K562 (cell line): ENCODE data around the gene MBP. TPM values are rescaled to one million over a fixed set of nuclear protein-coding genes. Genes with fewer than 3 reads are reported as not detected.

Experiments
- ATAC-seq: fragments of 200-7000 bp; cut with Tn5 transposase; 3 replicates; pipeline ENCODE4 v1.9.1; 2020; ENCODE audit warnings: moderate library complexity
- BruUV-seq: library from RNA; stranded (reverse); fragments of 400-500 nt; replicated peaks from 2 replicates; lab custom pipeline; 2021; lab: Mats Ljungman, UMichigan
- CTCF ChIA-PET: fragments of 300-600 bp; formaldehyde crosslinking; extraction: SDS; loops from one replicate; lab custom pipeline; 2021; ENCODE audit warnings: low intra/inter-chr PET ratio; lab: Yijun Ruan, JAX
- POLR2A ChIA-PET: fragments of 300-600, 350-650 bp; sonication (Branson Sonifier 250); formaldehyde crosslinking; extraction: SDS; loops from one replicate; lab custom pipeline; 2021; ENCODE audit warnings: antibody characterized with exemption, inconsistent platforms; lab: Yijun Ruan, JAX
- DNase-seq, 4 experiments: peaks; one replicate each; pipeline versions ENCODE4 v3.0.0 to v3.0.0-alpha.2; 2011 to 2018; ENCODE audit warnings: low spot score in 3 of 4, mixed read lengths in 3 of 4; ENCODE audit errors: extremely low read depth in 1 of 4
- FAIRE-seq: peaks from 2 replicates; lab custom pipeline; 2011; peaks lifted over from hg19 to GRCh38; lab: Jason Lieb, UNC
- H2AFZ ChIP-seq: 2 replicates; pipeline ENCODE4 v1.6.0; 2011; ENCODE audit warnings: low read depth, low read length, control low read depth, inconsistent platforms
- H3K27ac ChIP-seq: fragments of 200-600 bp; 3 replicates; pipeline ENCODE4 v1.8.0; 2011; ENCODE audit warnings: low read depth, mild to moderate bottlenecking, control low read depth, inconsistent platforms, low read length, moderate library complexity, mixed read lengths; ENCODE audit errors: extremely low read depth
- H3K27me3 ChIP-seq, 2 experiments: fragments of 300-600 bp in 1 of 2; 2 replicates in 1 of 2; 3 replicates in 1 of 2; pipeline versions ENCODE4 v1.6.0 to v1.8.0; 2011; ENCODE audit warnings: inconsistent platforms in 2 of 2, low read length in 2 of 2, mild to moderate bottlenecking in 1 of 2, mixed read lengths in 1 of 2, moderate library complexity in 1 of 2; ENCODE audit not compliant: control insufficient read depth in 2 of 2, insufficient read depth in 2 of 2
- H3K36me3 ChIP-seq: fragments of 300-600 bp; 3 replicates; pipeline ENCODE4 v1.8.0; 2011; ENCODE audit warnings: mild to moderate bottlenecking, low read length, inconsistent platforms; ENCODE audit not compliant: control insufficient read depth, insufficient read depth
- H3K4me1 ChIP-seq, 2 experiments: fragments of 200-600 bp in 1 of 2; replicated peaks in 1 of 2; 2 replicates in 1 of 2; 3 replicates in 1 of 2; pipeline versions ENCODE4 v1.5.1 to v1.8.0; 2011; ENCODE audit warnings: inconsistent platforms in 2 of 2, low read length in 2 of 2, mild to moderate bottlenecking in 1 of 2, mixed read lengths in 1 of 2, moderate library complexity in 1 of 2; ENCODE audit not compliant: control insufficient read depth in 2 of 2, insufficient read depth in 2 of 2
- H3K4me2 ChIP-seq: 2 replicates; pipeline ENCODE4 v1.6.1; 2011; ENCODE audit warnings: low read length, control low read depth, inconsistent platforms, mixed read lengths; ENCODE audit not compliant: insufficient read depth
- H3K4me3 ChIP-seq: fragments of 200-600 bp; sonication (generic), shearing (Covaris generic); 2 replicates; pipeline ENCODE4 v1.5.1; 2016; ENCODE audit warnings: control low read depth, inconsistent platforms
- H3K79me2 ChIP-seq: fragments of 200-600 bp; 3 replicates; pipeline ENCODE4 v1.8.0; 2011; ENCODE audit warnings: low read length, inconsistent platforms; ENCODE audit not compliant: control insufficient read depth, insufficient read depth
- H3K9ac ChIP-seq, 2 experiments: 2 replicates each; pipeline versions ENCODE4 v1.6.0 to v1.6.1; 2011; ENCODE audit warnings: low read depth in 2 of 2, low read length in 2 of 2, control low read depth in 1 of 2, inconsistent platforms in 1 of 2, mild to moderate bottlenecking in 1 of 2, mixed read lengths in 1 of 2; ENCODE audit not compliant: insufficient read depth in 1 of 2
- H3K9me1 ChIP-seq: one replicate; pipeline ENCODE4 v1.6.0; 2011; ENCODE audit warnings: inconsistent platforms, mild to moderate bottlenecking, low read length, moderate library complexity; ENCODE audit not compliant: control insufficient read depth, insufficient read depth
- H3K9me3 ChIP-seq: replicated peaks from 2 replicates; pipeline ENCODE4 v1.5.1; 2011; ENCODE audit warnings: low read depth, low read length, inconsistent platforms; ENCODE audit not compliant: control insufficient read depth, insufficient read depth
- H4K20me1 ChIP-seq: replicated peaks from 2 replicates; pipeline ENCODE4 v1.6.1; 2011; ENCODE audit warnings: low read length, inconsistent platforms, mixed read lengths; ENCODE audit not compliant: control insufficient read depth, insufficient read depth
- ASH1L ChIP-seq: fragments of 450-650 bp; IDR thresholded peaks from 2 replicates; pipeline ENCODE4 v1.6.1; 2018; ENCODE audit warnings: borderline replicate concordance, mild to moderate bottlenecking, low read depth; ENCODE audit not compliant: partially characterized antibody
- ATF2 ChIP-seq: sonication (generic); formaldehyde crosslinking; IDR thresholded peaks from 2 replicates; pipeline ENCODE4 v1.8.1; 2022; ENCODE audit warnings: missing genetic modification reagents
- CHD2 ChIP-seq: IDR thresholded peaks from 2 replicates; pipeline ENCODE4 v1.6.1; 2011; ENCODE audit warnings: low read depth, low read length
- ELF2 ChIP-seq: fragments of 250-450 bp; sonication (Bioruptor Pico); IDR thresholded peaks from 2 replicates; pipeline ENCODE4 v1.5.0; 2021; ENCODE audit warnings: mild to moderate bottlenecking
- EWSR1 ChIP-seq: fragments of 450-650 bp; IDR thresholded peaks from 2 replicates; pipeline ENCODE4 v1.6.1; 2018; ENCODE audit warnings: borderline replicate concordance, mild to moderate bottlenecking, low read depth, moderate library complexity; ENCODE audit not compliant: partially characterized antibody
- HDAC8 ChIP-seq: fragments of 450-650 bp; IDR thresholded peaks from 2 replicates; pipeline ENCODE4 v1.6.1; 2016; ENCODE audit warnings: mild to moderate bottlenecking, missing genetic modification characterization, moderate library complexity, missing compliant biosample characterization
- HEY1 ChIP-seq: fragments of 250-450 bp; sonication (Bioruptor Pico); IDR thresholded peaks from 2 replicates; pipeline ENCODE4 v1.5.0; 2020; ENCODE audit warnings: mild to moderate bottlenecking, moderate library complexity, borderline replicate concordance
- ILF3 ChIP-seq: fragments of 450-650 bp; IDR thresholded peaks from 2 replicates; pipeline ENCODE4 v1.6.1; 2018; ENCODE audit warnings: antibody characterized with exemption, mild to moderate bottlenecking, moderate library complexity, borderline replicate concordance
- POLR2A ChIP-seq: fragments of 450-650 bp; conservative IDR thresholded peaks from 2 replicates; pipeline ENCODE4 v1.6.1; 2016
- RFX1 ChIP-seq: fragments of 450-650 bp; IDR thresholded peaks from 2 replicates; pipeline ENCODE4 v1.6.1; 2016; ENCODE audit warnings: mild to moderate bottlenecking, moderate library complexity
- SMAD3 ChIP-seq: fragments of 450-650 bp; formaldehyde crosslinking; conservative IDR thresholded peaks from 2 replicates; pipeline ENCODE4 v1.4.0; 2020; ENCODE audit warnings: mild to moderate bottlenecking
- SP2 ChIP-seq: IDR thresholded peaks from 2 replicates; pipeline ENCODE4 v1.6.1; 2011; ENCODE audit warnings: mild to moderate bottlenecking, low read depth, low read length, moderate library complexity; ENCODE audit not compliant: poor library complexity, severe bottlenecking; ENCODE audit errors: extremely low read depth
- SRF ChIP-seq, 2 experiments: fragments of 250-450, 450-650 bp in 1 of 2; sonication (Bioruptor Pico) in 1 of 2; sonication (generic) in 1 of 2; formaldehyde crosslinking; IDR thresholded peaks; 2 replicates each; pipeline versions ENCODE4 v1.5.0 to v1.5.1; 2020 to 2022; ENCODE audit warnings: mild to moderate bottlenecking in 1 of 2, missing genetic modification reagents in 1 of 2
- ZBTB1 ChIP-seq: sonication (generic); formaldehyde crosslinking; IDR thresholded peaks from 2 replicates; pipeline ENCODE4 v1.8.1; 2023; ENCODE audit warnings: missing genetic modification reagents, low read depth, mild to moderate bottlenecking, borderline replicate concordance
- ZKSCAN1 ChIP-seq: fragments of 150-350 bp; IDR thresholded peaks from 2 replicates; pipeline ENCODE4 v1.6.1; 2016; ENCODE audit warnings: low read depth, low read length
- ZNF224 ChIP-seq: sonication (generic); formaldehyde crosslinking; IDR thresholded peaks from 2 replicates; pipeline ENCODE4 v1.8.0; 2022; ENCODE audit warnings: mild to moderate bottlenecking, missing genetic modification reagents
- WGBS: fragments of 100-300 bp; shearing (Covaris generic); methylation state at CpG from one replicate; pipeline ENCODE4 v1.1.6; 2016; ENCODE audit warnings: low coverage, mixed read lengths; ENCODE audit not compliant: insufficient coverage; ENCODE audit errors: missing lambda C conversion rate; 5-methylcytosine and 5-hydroxymethylcytosine counted together
- in situ Hi-C: fragments of 300-500 bp; cut with MboI; formaldehyde crosslinking; loops from 4 replicates; pipeline ENCODE4 v1.15.0; 2018; ENCODE audit warnings: inconsistent platforms, mixed read lengths
- intact Hi-C: fragments of 100-400 bp; cut with micrococcal nuclease; formaldehyde crosslinking; loops from 2 replicates; pipeline ENCODE4 v1.14.2; 2022
- polyA plus RNA-seq, 8 experiments: library from polyadenylated mRNA; depleted of rRNA in 4 of 8; stranded (reverse) in 5 of 8; unstranded in 3 of 8; fragments of >200 nt; fragmentation: Nextera tagmentation in 2 of 8; fragmentation: Illumina TruSeq in 1 of 8; extraction: Ambion mirVana in 2 of 8; extraction: Trizol in 1 of 8; gene quantifications; 2 replicates each; pipeline versions ENCODE4 v1.2.1 to v1.2.3, GENCODE V29; 2011 to 2014; ENCODE audit warnings: inconsistent platforms in 1 of 8, missing spikeins in 1 of 8
- total RNA-seq, 7 experiments: library from RNA; depleted of rRNA in 6 of 7; stranded (reverse); fragments of >200 nt in 6 of 7; fragmentation: Illumina TruSeq in 2 of 7; extraction: Trizol in 2 of 7; gene quantifications; 2 replicates each; pipeline versions ENCODE4 v1.2.1 to v1.2.3, GENCODE V29; 2011 to 2021; ENCODE audit warnings: low replicate concordance in 1 of 7

MBP gene
- total and polyA plus RNA-seq, 9 of the 15 experiments (the other 6 are each of a cell fraction or from before 2014, with no cell fraction given) = 0.09 TPM; not detected in 8

GRCh38 chr18:77121523-77121922, 11.1 kb downstream of the MBP start:
- 5% methylated on average over 3 of the region's 3 CpGs for WGBS
- POLR2A ChIA-PET = no interaction called here
- Histone ChIP-seq H3K9ac (no peak overlapping the region), H3K9me3 (no peaks in the 10 kb centered on the region), H4K20me1 (no peaks in the 10 kb centered on the region), H3K4me3 (no peak overlapping the region), H3K4me2 (no peak overlapping the region), H3K4me1 (no peaks in the 10 kb centered on the region), H3K27me3 (peaks cover 0 to 17% of the 10 kb centered on the region in 2 experiments; a peak in 3 of 5 replicates), H3K27ac (no peak overlapping the region), H3K36me3 (no peaks in the 10 kb centered on the region), H2AFZ (no peak overlapping the region), H3K9me1 (no peaks in the 10 kb centered on the region), H3K79me2 (no peaks in the 10 kb centered on the region)
- no peak for FAIRE-seq
- no TSS peak for BruUV-seq
- no peak for ATAC-seq
- intact Hi-C loops = no loop called here
- in situ Hi-C loops = no loop called here
- CTCF ChIA-PET = no interaction called here
- TF ChIP-seq SP2 = no peak
- no peak for TF ChIP-seq ILF3
- no peak for TF ChIP-seq ATF2 (CRISPR knock-in tag)
- TF ChIP-seq ASH1L = no peak
- no peak for TF ChIP-seq POLR2A
- TF ChIP-seq SMAD3 (CRISPR knock-in tag) = no peak
- TF ChIP-seq ZKSCAN1 = no peak
- TF ChIP-seq CHD2 = no peak
- no peak for TF ChIP-seq EWSR1
- no peak for TF ChIP-seq ZNF224 (CRISPR knock-in tag)
- TF ChIP-seq ZBTB1 (CRISPR knock-in tag) = no peak
- no peak for TF ChIP-seq RFX1
- no peak for TF ChIP-seq ELF2
- no peak for TF ChIP-seq SRF (CRISPR knock-in tag; IDR thresholded peaks at IDR 0.05)
- no peak for TF ChIP-seq HEY1
- no peak for TF ChIP-seq HDAC8 (tag)
- DNase-seq = no peak
